ENCODE data around the gene HOXD11.

The HOXD11 gene

DNA sequence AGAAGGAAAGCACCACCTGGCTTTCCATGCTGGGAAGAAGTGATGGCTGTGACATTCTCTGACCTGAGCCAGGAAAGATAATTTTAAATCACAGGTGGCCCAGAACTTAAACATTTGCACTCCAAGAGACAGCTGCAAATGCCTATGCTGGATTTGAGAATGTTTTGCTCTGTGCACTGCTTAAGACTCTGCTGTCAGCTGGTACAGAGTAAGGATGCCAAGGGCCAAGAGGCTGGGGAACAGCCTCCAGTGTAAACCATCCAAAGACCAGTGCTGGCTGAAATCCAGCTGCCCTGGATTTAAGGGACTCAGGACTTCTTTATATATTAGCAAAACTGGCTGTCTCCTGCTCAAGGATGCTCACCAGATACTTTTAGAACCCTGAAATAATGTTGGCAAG, 26.3 kb downstream of the HOXD11 start:
- TF ChIP-seq, protein P1, sequence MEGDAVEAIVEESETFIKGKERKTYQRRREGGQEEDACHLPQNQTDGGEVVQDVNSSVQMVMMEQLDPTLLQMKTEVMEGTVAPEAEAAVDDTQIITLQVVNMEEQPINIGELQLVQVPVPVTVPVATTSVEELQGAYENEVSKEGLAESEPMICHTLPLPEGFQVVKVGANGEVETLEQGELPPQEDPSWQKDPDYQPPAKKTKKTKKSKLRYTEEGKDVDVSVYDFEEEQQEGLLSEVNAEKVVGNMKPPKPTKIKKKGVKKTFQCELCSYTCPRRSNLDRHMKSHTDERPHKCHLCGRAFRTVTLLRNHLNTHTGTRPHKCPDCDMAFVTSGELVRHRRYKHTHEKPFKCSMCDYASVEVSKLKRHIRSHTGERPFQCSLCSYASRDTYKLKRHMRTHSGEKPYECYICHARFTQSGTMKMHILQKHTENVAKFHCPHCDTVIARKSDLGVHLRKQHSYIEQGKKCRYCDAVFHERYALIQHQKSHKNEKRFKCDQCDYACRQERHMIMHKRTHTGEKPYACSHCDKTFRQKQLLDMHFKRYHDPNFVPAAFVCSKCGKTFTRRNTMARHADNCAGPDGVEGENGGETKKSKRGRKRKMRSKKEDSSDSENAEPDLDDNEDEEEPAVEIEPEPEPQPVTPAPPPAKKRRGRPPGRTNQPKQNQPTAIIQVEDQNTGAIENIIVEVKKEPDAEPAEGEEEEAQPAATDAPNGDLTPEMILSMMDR (IDR thresholded peaks at IDR 0.05; ENCODE audit: low read depth, low read length, missing control alignments): no peak
- DNase-seq (ENCODE audit: low read depth): no peak
- H3K4me3 ChIP-seq (ENCODE audit: low read depth, low read length): no peak overlapping the region

- TF ChIP-seq, protein P1 (IDR thresholded peaks at IDR 0.05; ENCODE audit: low read depth, low read length, missing control alignments): no peak
- no peak for DNase-seq (ENCODE audit: low read depth)
- H3K4me3 ChIP-seq (ENCODE audit: low read depth, low read length): no peak overlapping the region
Measured at GRCh38 chr2:176134035-176134434, 27.0 kb downstream of the HOXD11 start.

DNA sequence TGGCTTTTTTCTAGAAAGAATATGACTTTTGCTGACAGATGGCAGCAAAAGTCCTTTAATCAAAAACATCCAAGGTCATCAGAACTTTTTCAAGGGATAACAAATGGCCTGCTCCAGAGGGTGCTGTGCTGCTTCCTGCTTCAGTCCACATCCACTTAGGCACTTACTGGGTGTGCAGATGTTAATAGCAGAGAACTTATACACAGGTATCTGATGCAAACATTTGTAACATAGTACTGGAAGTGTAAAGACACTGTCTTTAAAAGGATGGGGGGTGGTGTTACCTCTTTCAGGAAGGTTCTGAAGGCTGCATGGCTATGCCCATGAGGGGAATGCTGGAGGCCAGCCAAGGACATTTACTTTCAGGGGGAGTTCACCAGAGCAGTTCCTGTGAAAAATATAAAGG, 28.0 kb downstream of the HOXD11 start:
- TF ChIP-seq, protein P1 (IDR thresholded peaks at IDR 0.05; ENCODE audit: low read depth, low read length, missing control alignments): no peak
- DNase-seq (ENCODE audit: low read depth): no peak
- no peak overlapping the region for H3K4me3 ChIP-seq (ENCODE audit: low read depth, low read length)

DNA sequence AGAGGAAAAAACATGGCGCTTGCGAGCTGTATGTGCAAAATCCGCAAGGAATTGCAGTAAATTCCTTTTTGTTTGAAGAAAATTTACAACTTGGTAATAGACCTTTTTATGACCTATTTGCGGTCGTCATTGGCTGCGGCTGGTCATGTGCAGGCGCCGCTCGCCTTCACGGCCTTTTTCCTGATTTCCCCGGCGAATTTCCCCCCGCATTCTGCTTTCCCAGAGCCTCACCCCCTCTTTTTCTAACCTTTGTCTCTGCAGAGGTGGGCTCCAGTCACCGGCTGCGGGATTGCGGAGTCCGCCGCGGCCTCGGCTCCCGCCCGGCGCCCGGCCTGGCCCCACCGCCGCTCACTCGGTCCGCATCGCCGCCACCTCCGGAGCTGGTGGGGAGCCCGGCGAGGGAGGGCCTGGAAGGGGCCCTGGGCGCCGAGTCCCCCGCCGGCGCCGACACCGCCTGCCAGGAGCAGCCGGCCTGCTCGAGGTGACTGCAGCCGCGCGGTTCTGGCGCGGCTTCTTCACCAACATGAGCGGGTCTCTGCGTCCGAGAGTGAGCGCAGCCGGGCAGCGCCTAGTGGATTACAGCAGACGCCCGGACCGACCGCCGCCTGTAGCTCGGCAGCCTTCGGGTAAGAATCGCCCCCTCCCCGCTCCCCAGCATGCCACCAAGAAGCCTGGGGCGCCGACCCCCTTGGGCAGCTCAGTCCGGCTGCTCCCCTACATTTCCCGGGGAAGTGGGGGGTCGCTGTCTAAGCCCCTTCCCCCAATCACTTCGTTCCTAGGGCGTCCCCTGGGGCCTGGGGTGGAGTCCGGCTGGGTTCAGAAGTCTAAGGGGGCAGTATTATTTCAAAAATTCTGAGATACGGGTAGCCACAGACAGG, 29.5 kb downstream of the HOXD11 start:
- no peak overlapping the region for H3K4me3 ChIP-seq (ENCODE audit: low read depth, low read length)

GRCh38 chr2:176137252-176137580, 30.1 kb downstream of the HOXD11 start:
- DNase-seq (ENCODE audit: low read depth): no peak
- TF ChIP-seq, protein P1 (IDR thresholded peaks at IDR 0.05; ENCODE audit: low read depth, low read length, missing control alignments): no peak
- H3K4me3 ChIP-seq (ENCODE audit: low read depth, low read length): no peak overlapping the region

More for the DNA sequence above, 29.5 kb downstream of the HOXD11 start:
- TF ChIP-seq, protein P1 (IDR thresholded peaks at IDR 0.05; ENCODE audit: low read depth, low read length, missing control alignments): no peak
- DNase-seq (ENCODE audit: low read depth): no peak

GRCh38 chr2:176137906-176138305, 30.8 kb downstream of the HOXD11 start:
- no peak for DNase-seq (ENCODE audit: low read depth)
- H3K4me3 ChIP-seq (ENCODE audit: low read depth, low read length): no peak overlapping the region
- TF ChIP-seq, protein P1 (IDR thresholded peaks at IDR 0.05; ENCODE audit: low read depth, low read length, missing control alignments): no peak

GRCh38 chr2:176138526-176138922, 31.4 kb downstream of the HOXD11 start:
- DNase-seq (ENCODE audit: low read depth): no peak
- no peak overlapping the region for H3K4me3 ChIP-seq (ENCODE audit: low read depth, low read length)
- TF ChIP-seq, protein P1 (IDR thresholded peaks at IDR 0.05; ENCODE audit: low read depth, low read length, missing control alignments): no peak

Data from GM12864 (cell line).